Endothelial cell of umbilical vein (primary cell): ENCODE data around the gene CEP350. TPM values are rescaled to one million over a fixed set of nuclear protein-coding genes. Genes with fewer than 3 reads are reported as not detected.

Source experiments
- BruUV-seq: library from RNA; stranded (reverse); fragments of 400-500 nt; replicated peaks from 2 replicates; lab custom pipeline; 2021; lab: Mats Ljungman, UMichigan
- CTCF ChIA-PET: fragments of 300-600, 350-600 bp; sonication (Branson Sonifier 250); formaldehyde crosslinking; loops from one replicate; lab custom pipeline; 2021; ENCODE audit warnings: antibody characterized with exemption, inconsistent platforms; lab: Charles Lee
- POLR2A ChIA-PET: fragments of 300-600, 350-600 bp; sonication (Branson Sonifier 250); formaldehyde crosslinking; loops from one replicate; lab custom pipeline; 2021; ENCODE audit warnings: antibody characterized with exemption, inconsistent platforms; lab: Charles Lee
- DNase-seq: peaks from one replicate; pipeline ENCODE4 v3.0.0-alpha.2; 2011; ENCODE audit warnings: low read depth, low spot score
- FAIRE-seq: peaks from 2 replicates; lab custom pipeline; 2011; peaks lifted over from hg19 to GRCh38; lab: Jason Lieb, UNC
- H2AFZ ChIP-seq: 2 replicates; pipeline ENCODE4 v1.6.0; 2012; ENCODE audit warnings: low read depth, low read length, control low read depth, inconsistent platforms
- H3K27ac ChIP-seq: 2 replicates; pipeline ENCODE4 v1.5.1; 2011; ENCODE audit warnings: low read depth, mild to moderate bottlenecking, control low read depth, low read length, moderate library complexity; ENCODE audit not compliant: insufficient read depth
- H3K27me3 ChIP-seq, 2 experiments: 2 replicates each; pipeline versions ENCODE4 v1.6.0 to v1.6.1; 2011; ENCODE audit warnings: low read length in 2 of 2, mixed read lengths in 1 of 2; ENCODE audit not compliant: control insufficient read depth in 2 of 2, insufficient read depth in 2 of 2
- H3K36me3 ChIP-seq, 2 experiments: 2 replicates in 1 of 2; 3 replicates in 1 of 2; pipeline ENCODE4 v1.5.1; 2011; ENCODE audit warnings: low read length in 2 of 2, mild to moderate bottlenecking in 1 of 2, moderate library complexity in 1 of 2; ENCODE audit not compliant: control insufficient read depth in 2 of 2, insufficient read depth in 2 of 2; ENCODE audit errors: extremely low read depth in 1 of 2
- H3K4me1 ChIP-seq: 3 replicates; pipeline ENCODE4 v1.5.1; 2011; ENCODE audit warnings: mild to moderate bottlenecking, low read length; ENCODE audit not compliant: control insufficient read depth, insufficient read depth; ENCODE audit errors: extremely low read depth
- H3K4me2 ChIP-seq: 2 replicates; pipeline ENCODE4 v1.6.1; 2011; ENCODE audit warnings: low read length, control low read depth, mixed read lengths; ENCODE audit not compliant: insufficient read depth
- H3K4me3 ChIP-seq, 3 experiments: fragments of 200-600 bp in 1 of 3; sonication (generic), shearing (Covaris generic) in 1 of 3; replicated peaks in 1 of 3; 2 replicates each; pipeline ENCODE4 v1.5.1; 2011 to 2016; ENCODE audit warnings: control low read depth in 3 of 3, low read length in 3 of 3, mild to moderate bottlenecking in 2 of 3, inconsistent platforms in 1 of 3, low read depth in 1 of 3, moderate library complexity in 1 of 3; ENCODE audit not compliant: insufficient read depth in 1 of 3
- H3K79me2 ChIP-seq: 2 replicates; pipeline ENCODE4 v1.6.0; 2012; ENCODE audit warnings: low read length, inconsistent platforms; ENCODE audit not compliant: control insufficient read depth, insufficient read depth
- H3K9ac ChIP-seq: replicated peaks from 2 replicates; pipeline ENCODE3; 2011; ENCODE audit warnings: low read length, control low read depth; ENCODE audit not compliant: insufficient read depth; ENCODE audit errors: extremely low read depth
- H3K9me1 ChIP-seq: replicated peaks from 3 replicates; pipeline ENCODE4 v1.6.0; 2011; ENCODE audit warnings: mild to moderate bottlenecking, low read length; ENCODE audit not compliant: control insufficient read depth, insufficient read depth; ENCODE audit errors: extremely low read depth
- H3K9me3 ChIP-seq: replicated peaks from 2 replicates; pipeline ENCODE4 v1.5.1; 2012; ENCODE audit warnings: low read length, inconsistent platforms; ENCODE audit not compliant: control insufficient read depth, insufficient read depth
- H4K20me1 ChIP-seq: replicated peaks from 2 replicates; pipeline ENCODE3; 2011; ENCODE audit warnings: mild to moderate bottlenecking, low read length; ENCODE audit not compliant: control insufficient read depth, insufficient read depth; ENCODE audit errors: extremely low read depth
- CTCF ChIP-seq, 2 donors: IDR thresholded peaks; 1 replicate in 1 of 2; 2 replicates in 1 of 2; pipeline ENCODE4 v1.5.1; 2011; ENCODE audit warnings: low read length in 2 of 2, mild to moderate bottlenecking in 2 of 2, moderate library complexity in 2 of 2, control low read depth in 1 of 2, inconsistent platforms in 1 of 2, low read depth in 1 of 2; ENCODE audit not compliant: insufficient read depth in 1 of 2; ENCODE audit errors: extremely low read depth in 1 of 2
- EZH2 ChIP-seq: IDR thresholded peaks from 2 replicates; pipeline ENCODE4 v1.6.1; 2012; ENCODE audit warnings: borderline replicate concordance, low read depth, mild to moderate bottlenecking, moderate library complexity, low read length, inconsistent platforms; ENCODE audit not compliant: severe bottlenecking
- FOS ChIP-seq: IDR thresholded peaks from 2 replicates; pipeline ENCODE4 v1.6.1; 2011; ENCODE audit warnings: mild to moderate bottlenecking, low read length, moderate library complexity, borderline replicate concordance; ENCODE audit not compliant: insufficient read depth
- JUN ChIP-seq: IDR thresholded peaks from 2 replicates; pipeline ENCODE4 v1.6.1; 2011; ENCODE audit warnings: borderline replicate concordance, low read depth; ENCODE audit not compliant: insufficient read length, insufficient read depth
- MAX ChIP-seq: IDR thresholded peaks from 2 replicates; pipeline ENCODE4 v1.6.1; 2011; ENCODE audit not compliant: insufficient read depth, insufficient read length
- MYC ChIP-seq: IDR thresholded peaks from one replicate; pipeline ENCODE4 v1.6.1; 2011; ENCODE audit warnings: mild to moderate bottlenecking, low read depth, low read length
- dilution Hi-C: fragments of 300-500 bp; cut with MboI; formaldehyde crosslinking; loops from one replicate; pipeline ENCODE4 v1.15.0; 2019; ENCODE audit warnings: low sequenced_read_pairs; ENCODE audit not compliant: extremely low pct_ligation_motif_present
- intact Hi-C: fragments of 100-400 bp; cut with micrococcal nuclease; formaldehyde crosslinking; loops from one replicate; pipeline ENCODE4 v1.10.0; 2022
- polyA plus RNA-seq, 4 experiments: library from polyadenylated mRNA; depleted of rRNA in 3 of 4; stranded (reverse) in 3 of 4; unstranded in 1 of 4; fragments of >200 nt; gene quantifications; 2 replicates each; pipeline versions ENCODE4 v1.2.1 to v1.2.3, GENCODE V29; 2011 to 2012; ENCODE audit warnings: missing spikeins in 1 of 4
- total RNA-seq: library from RNA; stranded (reverse); gene quantifications from 2 replicates; pipeline ENCODE4 v1.2.3, GENCODE V29; 2021

Gene CEP350
- total and polyA plus RNA-seq, 2 donors (not counting 3 experiments of a cell fraction or from before 2014, with no cell fraction given), result 4.8 to 30.1 TPM

- H3K27me3 ChIP-seq, result no peaks in the 10 kb centered on the region
Observed at GRCh38 chr1:180143359-180143758, 188.7 kb downstream of the CEP350 start.

More at GRCh38 chr1:180143359-180143758, 188.7 kb downstream of the CEP350 start:
- Histone ChIP-seq H3K27ac (no peak overlapping the region), H3K4me1 (no peaks in the 10 kb centered on the region), H3K4me3 (no peak overlapping the region), H3K9me1 (no peaks in the 10 kb centered on the region), H2AFZ (no peak overlapping the region), H3K9me3 (no peaks in the 10 kb centered on the region), H4K20me1 (no peaks in the 10 kb centered on the region), H3K4me2 (no peak overlapping the region), H3K9ac (no peak overlapping the region), H3K36me3 (no peaks in the 10 kb centered on the region), H3K79me2 (no peaks in the 10 kb centered on the region)
- FAIRE-seq (no peak), DNase-seq (no peak)
- POLR2A ChIA-PET, result no interaction called here
- intact Hi-C loops (no loop called here), dilution Hi-C loops (no loop called here)
- BruUV-seq, result no TSS peak
- TF ChIP-seq MAX, result no peak
- no peak for TF ChIP-seq FOS
- no peak for TF ChIP-seq CTCF (IDR thresholded peaks at IDR 0.05; ENCODE audit: extremely low read depth in 1 of 2, insufficient read depth in 1 of 2, low read depth in 1 of 2, low read length in 2 of 2)
- TF ChIP-seq EZH2, result no peak
- no peak for TF ChIP-seq MYC
- TF ChIP-seq JUN, result no peak
- CTCF ChIA-PET, result interaction anchor here (0.5 kb wide), 1 partner anchor 20 kb away, joined by 5 read pairs; no protein-coding TSS in a partner anchor
